Endothelial cell of umbilical vein (primary cell): ENCODE results near the gene MB.

ENCODE experiments used
- CTCF ChIP-seq, 2 donors: IDR thresholded peaks; 1 replicate in 1 of 2; 2 replicates in 1 of 2; pipeline ENCODE4 v1.5.1; 2011; ENCODE audit warnings: low read length in 2 of 2, mild to moderate bottlenecking in 2 of 2, moderate library complexity in 2 of 2, control low read depth in 1 of 2, inconsistent platforms in 1 of 2, low read depth in 1 of 2; ENCODE audit not compliant: insufficient read depth in 1 of 2; ENCODE audit errors: extremely low read depth in 1 of 2
- EZH2 ChIP-seq: IDR thresholded peaks from 2 replicates; pipeline ENCODE4 v1.6.1; 2012; ENCODE audit warnings: borderline replicate concordance, low read depth, mild to moderate bottlenecking, moderate library complexity, low read length, inconsistent platforms; ENCODE audit not compliant: severe bottlenecking
- FOS ChIP-seq: IDR thresholded peaks from 2 replicates; pipeline ENCODE4 v1.6.1; 2011; ENCODE audit warnings: mild to moderate bottlenecking, low read length, moderate library complexity, borderline replicate concordance; ENCODE audit not compliant: insufficient read depth
- GATA2 ChIP-seq: IDR thresholded peaks from 2 replicates; pipeline ENCODE4 v1.7.0; 2011; ENCODE audit warnings: low read depth, mild to moderate bottlenecking, moderate library complexity, mixed read lengths, low read length; ENCODE audit not compliant: insufficient read length, insufficient read depth
- MYC ChIP-seq: IDR thresholded peaks from one replicate; pipeline ENCODE4 v1.6.1; 2011; ENCODE audit warnings: mild to moderate bottlenecking, low read depth, low read length
- POLR2A ChIP-seq: IDR thresholded peaks from 2 replicates; pipeline ENCODE4 v1.6.1; 2012; ENCODE audit warnings: low read depth, mild to moderate bottlenecking, control low read depth, low read length
- POLR2AphosphoS5 ChIP-seq: IDR thresholded peaks from 2 replicates; pipeline ENCODE4 v1.6.1; 2012; ENCODE audit warnings: low read depth, mild to moderate bottlenecking, control low read depth, low read length, moderate library complexity; ENCODE audit not compliant: insufficient read depth

- TF ChIP-seq CTCF (IDR thresholded peaks at IDR 0.05; ENCODE audit: extremely low read depth in 1 of 2, insufficient read depth in 1 of 2, low read depth in 1 of 2, low read length in 2 of 2) (no peak), EZH2 (no peak), POLR2AphosphoS5 (no peak), FOS (no peak), GATA2 (no peak), MYC (no peak), POLR2A (no peak)
These were observed 24.6 kb downstream of the MB start for GRCh38 chr22:35592418-35592967.
